Right cardiac atrium (tissue), 5 donors: ENCODE measurements around the gene RAMAC. TPM values are rescaled to one million over a fixed set of nuclear protein-coding genes. Genes with fewer than 3 reads are reported as not detected.

Experiments
- ATAC-seq, 2 donors: fragments of 200-7000 bp; cut with Tn5 transposase; one replicate each; pipeline versions ENCODE4 v1.8.0 to v1.9.1; 2020; ENCODE audit warnings: moderate library complexity in 2 of 2, mild to moderate bottlenecking in 1 of 2
- DNase-seq, 3 donors: peaks; one replicate each; pipeline ENCODE4 v3.0.0-alpha.2; 2020
- H3K27ac ChIP-seq: one replicate; pipeline ENCODE4 v1.5.1; 2013; ENCODE audit warnings: mild to moderate bottlenecking, low read length, control low read depth, moderate library complexity
- H3K27me3 ChIP-seq: one replicate; pipeline ENCODE4 v1.6.1; 2013; ENCODE audit not compliant: control insufficient read depth, insufficient read depth
- H3K4me1 ChIP-seq: one replicate; pipeline ENCODE4 v1.6.1; 2013; ENCODE audit warnings: low read length; ENCODE audit not compliant: control insufficient read depth, insufficient read depth
- H3K4me3 ChIP-seq: one replicate; pipeline ENCODE4 v1.5.1; 2013; ENCODE audit warnings: low read length, control low read depth
- H3K9me3 ChIP-seq: one replicate; pipeline ENCODE4 v1.6.1; 2013; ENCODE audit warnings: low read length; ENCODE audit not compliant: control insufficient read depth
- WGBS: extraction: QIAGEN DNeasy Blood & Tissue Kit; methylation state at CpG from one replicate; pipeline ENCODE4 v1.1.7; 2013; 5-methylcytosine and 5-hydroxymethylcytosine counted together
- intact Hi-C, 4 donors: fragments of 100-400 bp; cut with DNase I; formaldehyde crosslinking; loops; one replicate each; pipeline versions ENCODE4 v1.11.0 to v1.14.0; 2022 to 2023
- polyA plus RNA-seq: library from polyadenylated mRNA; stranded (reverse); fragments of 200-250 nt; gene quantifications from one replicate; pipeline ENCODE4 v1.2.3, GENCODE V29; 2013
- total RNA-seq, 4 donors: library from RNA; stranded (reverse); fragmentation: NEBNext Ultra II Directional; extraction: Animal tissue kit (Norgen Biotek cat#: 25700); gene quantifications; one replicate each; pipeline ENCODE4 v1.2.1, GENCODE V29; 2021
- donor health status: healthy with polysubstance abuse.
- donor health status: DM: no; HTN: yes; CAD: no.
- donor health status: DM: no; HTN: no; CAD: no.
- donor health status: DM: no; HTN: yes; CAD: no; lungs with severe emphysema.
- donor health status: DM: yes; HTN: yes; CAD: no.

RAMAC gene
- total and polyA plus RNA-seq, 5 donors: 13.3 to 16.4 (median 13.6) TPM

GRCh38 chr15:82968066-82968465, 17.9 kb upstream of the RAMAC start:
- H3K27me3 ChIP-seq: no peaks in the 10 kb centered on the region
- H3K27ac ChIP-seq: no peak overlapping the region
- intact Hi-C loops: no loop called here
- H3K4me1 ChIP-seq: peaks cover 7% of the 10 kb centered on the region
- ATAC-seq: no peak
- no peak for DNase-seq
- no peak overlapping the region for H3K4me3 ChIP-seq
- WGBS: 80% methylated on average over 4 of the region's 4 CpGs
- no peaks in the 10 kb centered on the region for H3K9me3 ChIP-seq

GRCh38 chr15:82969353-82969752, 16.7 kb upstream of the RAMAC start:
- intact Hi-C loops: no loop called here
- Histone ChIP-seq H3K9me3 (no peaks in the 10 kb centered on the region), H3K27me3 (no peaks in the 10 kb centered on the region), H3K4me1 (peaks cover 7% of the 10 kb centered on the region), H3K4me3 (no peak overlapping the region), H3K27ac (no peak overlapping the region)
- 82% methylated on average over 7 of the region's 7 CpGs for WGBS
- DNase-seq (no peak), ATAC-seq (no peak)

GRCh38 chr15:82970078-82970686, 15.8 kb upstream of the RAMAC start:
- Histone ChIP-seq H3K27me3 (no peaks in the 10 kb centered on the region), H3K4me1 (peaks cover 7% of the 10 kb centered on the region), H3K4me3 (no peak overlapping the region), H3K27ac (no peak overlapping the region), H3K9me3 (no peaks in the 10 kb centered on the region)
- intact Hi-C loops: no loop called here
- ATAC-seq: no peak
- no peak for DNase-seq
- WGBS: 50% methylated on average over 3 of the region's 3 CpGs

- H3K4me3 ChIP-seq: no peak overlapping the region
- ATAC-seq (no peak), DNase-seq (no peak)
- intact Hi-C loops: no loop called here
- H3K27ac ChIP-seq: no peak overlapping the region
- H3K27me3 ChIP-seq: no peaks in the 10 kb centered on the region
- 40% methylated on average over 1 of the region's 1 CpG for WGBS
- H3K4me1 ChIP-seq: peaks cover 7% of the 10 kb centered on the region
- no peaks in the 10 kb centered on the region for H3K9me3 ChIP-seq
Observed at GRCh38 chr15:82970696-82971095, 15.3 kb upstream of the RAMAC start.

- ATAC-seq: no peak
- peaks cover 7% of the 10 kb centered on the region for H3K4me1 ChIP-seq
- no peaks in the 10 kb centered on the region for H3K27me3 ChIP-seq
- H3K4me3 ChIP-seq: no peak overlapping the region
- H3K27ac ChIP-seq: no peak overlapping the region
- 50% methylated on average over 2 of the region's 2 CpGs for WGBS
- DNase-seq: no peak
- H3K9me3 ChIP-seq: no peaks in the 10 kb centered on the region
- intact Hi-C loops: no loop called here
Observed at GRCh38 chr15:82971218-82971984, 14.6 kb upstream of the RAMAC start.

- WGBS: 71% methylated on average over 1 of the region's 1 CpG
- Histone ChIP-seq H3K4me3 (no peak overlapping the region), H3K9me3 (no peaks in the 10 kb centered on the region), H3K27ac (no peak overlapping the region), H3K27me3 (no peaks in the 10 kb centered on the region), H3K4me1 (peaks cover 7% of the 10 kb centered on the region)
- no peak for DNase-seq
- ATAC-seq: no peak
- intact Hi-C loops: no loop called here
Observed at GRCh38 chr15:82972990-82973389, 13.0 kb upstream of the RAMAC start.

- ATAC-seq: no peak
- intact Hi-C loops: no loop called here
- Histone ChIP-seq H3K4me3 (no peak overlapping the region), H3K9me3 (no peaks in the 10 kb centered on the region), H3K27me3 (no peaks in the 10 kb centered on the region), H3K27ac (no peak overlapping the region), H3K4me1 (no peaks in the 10 kb centered on the region)
- DNase-seq: no peak
- 78% methylated on average over 1 of the region's 1 CpG for WGBS
Observed at GRCh38 chr15:82977076-82977475, 8.9 kb upstream of the RAMAC start.

- no peak for ATAC-seq
- no peaks in the 10 kb centered on the region for H3K9me3 ChIP-seq
- H3K4me1 ChIP-seq: no peaks in the 10 kb centered on the region
- H3K27me3 ChIP-seq: no peaks in the 10 kb centered on the region
- WGBS: 93% methylated on average over 5 of the region's 5 CpGs
- H3K4me3 ChIP-seq: no peak overlapping the region
- intact Hi-C loops: no loop called here
- H3K27ac ChIP-seq: no peak overlapping the region
- DNase-seq: no peak
Observed at GRCh38 chr15:82978438-82978837, 7.6 kb upstream of the RAMAC start.

GRCh38 chr15:82979726-82980125, 6.3 kb upstream of the RAMAC start:
- WGBS: 88% methylated on average over 1 of the region's 1 CpG
- intact Hi-C loops: no loop called here
- ATAC-seq (no peak), DNase-seq (no peak)
- Histone ChIP-seq H3K4me1 (no peaks in the 10 kb centered on the region), H3K27ac (no peak overlapping the region), H3K4me3 (no peak overlapping the region), H3K27me3 (no peaks in the 10 kb centered on the region), H3K9me3 (no peaks in the 10 kb centered on the region)

- no peak overlapping the region for H3K4me3 ChIP-seq
- intact Hi-C loops: no loop called here
- WGBS: 21% methylated on average over 2 of the region's 2 CpGs
- no peaks in the 10 kb centered on the region for H3K27me3 ChIP-seq
- DNase-seq: no peak
- no peak for ATAC-seq
- no peaks in the 10 kb centered on the region for H3K9me3 ChIP-seq
- H3K4me1 ChIP-seq: peaks cover 6% of the 10 kb centered on the region
- H3K27ac ChIP-seq: no peak overlapping the region
Observed at GRCh38 chr15:82980981-82981380, 5.0 kb upstream of the RAMAC start.

- Histone ChIP-seq H3K4me1 (peaks cover 6% of the 10 kb centered on the region), H3K27ac (peak overlapping the region; percentile 44), H3K4me3 (peak overlapping the region; percentile 74), H3K9me3 (no peaks in the 10 kb centered on the region), H3K27me3 (no peaks in the 10 kb centered on the region)
- 2% methylated on average over 12 of the region's 12 CpGs for WGBS
- ATAC-seq (no peak), DNase-seq (no peak)
- intact Hi-C loops: no loop called here
Observed at GRCh38 chr15:82986442-82986780, 401 bp downstream of the RAMAC start.
